ENCODE measurements around the gene SNX8. TPM values are rescaled to one million over a fixed set of nuclear protein-coding genes. Genes with fewer than 3 reads are reported as not detected.

Gene SNX8
- total and polyA plus RNA-seq, 2 of the 13 experiments (the other 11 are each of a cell fraction or from before 2014, with no cell fraction given): 20.6 to 45.2 TPM

- TF ChIP-seq GMEB2 (CRISPR knock-in tag; IDR thresholded peaks at IDR 0.05; ENCODE audit: low read depth) (no peak), ARNT2 (CRISPR knock-in tag; IDR thresholded peaks at IDR 0.05; ENCODE audit: low read depth) (no peak), ZKSCAN8 (CRISPR knock-in tag; IDR thresholded peaks at IDR 0.05; ENCODE audit: borderline replicate concordance) (no peak), TOPORS (CRISPR knock-in tag; IDR thresholded peaks at IDR 0.05) (0 out of 2 replicates have a peak, but pooled peaks have one; percentile 44), CTCF (CRISPR knock-in tag; IDR thresholded peaks at IDR 0.05) (peak; percentile 50), ARHGAP35 (CRISPR knock-in tag; IDR thresholded peaks at IDR 0.05; ENCODE audit: borderline replicate concordance) (no peak), AHR (CRISPR knock-in tag; IDR thresholded peaks at IDR 0.05) (no peak), MYNN (CRISPR knock-in tag; IDR thresholded peaks at IDR 0.05; ENCODE audit: low read depth) (no peak), ATF7 (IDR thresholded peaks at IDR 0.05) (no peak), ATF7 (CRISPR knock-in tag; IDR thresholded peaks at IDR 0.05) (no peak), ZNF329 (CRISPR knock-in tag; IDR thresholded peaks at IDR 0.05; ENCODE audit: low read depth) (no peak), NFIB (CRISPR knock-in tag; IDR thresholded peaks at IDR 0.05; ENCODE audit: borderline replicate concordance) (no peak), NFIC (IDR thresholded peaks at IDR 0.05; ENCODE audit: low read length) (no peak), HNF4A (CRISPR knock-in tag; IDR thresholded peaks at IDR 0.05) (peak; percentile 65), FOXJ3 (CRISPR knock-in tag; IDR thresholded peaks at IDR 0.05; ENCODE audit: borderline replicate concordance) (no peak)
- TF ChIP-seq, protein P1, sequence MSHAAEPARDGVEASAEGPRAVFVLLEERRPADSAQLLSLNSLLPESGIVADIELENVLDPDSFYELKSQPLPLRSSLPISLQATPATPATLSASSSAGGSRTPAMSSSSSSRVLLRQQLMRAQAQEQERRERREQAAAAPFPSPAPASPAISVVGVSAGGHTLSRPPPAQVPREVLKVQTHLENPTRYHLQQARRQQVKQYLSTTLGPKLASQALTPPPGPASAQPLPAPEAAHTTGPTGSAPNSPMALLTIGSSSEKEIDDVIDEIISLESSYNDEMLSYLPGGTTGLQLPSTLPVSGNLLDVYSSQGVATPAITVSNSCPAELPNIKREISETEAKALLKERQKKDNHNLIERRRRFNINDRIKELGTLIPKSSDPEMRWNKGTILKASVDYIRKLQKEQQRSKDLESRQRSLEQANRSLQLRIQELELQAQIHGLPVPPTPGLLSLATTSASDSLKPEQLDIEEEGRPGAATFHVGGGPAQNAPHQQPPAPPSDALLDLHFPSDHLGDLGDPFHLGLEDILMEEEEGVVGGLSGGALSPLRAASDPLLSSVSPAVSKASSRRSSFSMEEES (CRISPR knock-in tag; IDR thresholded peaks at IDR 0.05): peak; percentile 61; the same call in 1 of the 2 replicates
- TF ChIP-seq, protein P2, sequence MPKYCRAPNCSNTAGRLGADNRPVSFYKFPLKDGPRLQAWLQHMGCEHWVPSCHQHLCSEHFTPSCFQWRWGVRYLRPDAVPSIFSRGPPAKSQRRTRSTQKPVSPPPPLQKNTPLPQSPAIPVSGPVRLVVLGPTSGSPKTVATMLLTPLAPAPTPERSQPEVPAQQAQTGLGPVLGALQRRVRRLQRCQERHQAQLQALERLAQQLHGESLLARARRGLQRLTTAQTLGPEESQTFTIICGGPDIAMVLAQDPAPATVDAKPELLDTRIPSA (CRISPR knock-in tag; IDR thresholded peaks at IDR 0.05; ENCODE audit: borderline replicate concordance): no peak
- TF ChIP-seq, protein P3, sequence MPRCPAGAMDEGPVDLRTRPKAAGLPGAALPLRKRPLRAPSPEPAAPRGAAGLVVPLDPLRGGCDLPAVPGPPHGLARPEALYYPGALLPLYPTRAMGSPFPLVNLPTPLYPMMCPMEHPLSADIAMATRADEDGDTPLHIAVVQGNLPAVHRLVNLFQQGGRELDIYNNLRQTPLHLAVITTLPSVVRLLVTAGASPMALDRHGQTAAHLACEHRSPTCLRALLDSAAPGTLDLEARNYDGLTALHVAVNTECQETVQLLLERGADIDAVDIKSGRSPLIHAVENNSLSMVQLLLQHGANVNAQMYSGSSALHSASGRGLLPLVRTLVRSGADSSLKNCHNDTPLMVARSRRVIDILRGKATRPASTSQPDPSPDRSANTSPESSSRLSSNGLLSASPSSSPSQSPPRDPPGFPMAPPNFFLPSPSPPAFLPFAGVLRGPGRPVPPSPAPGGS (CRISPR knock-in tag; IDR thresholded peaks at IDR 0.05): no peak
- TF ChIP-seq, protein P4, sequence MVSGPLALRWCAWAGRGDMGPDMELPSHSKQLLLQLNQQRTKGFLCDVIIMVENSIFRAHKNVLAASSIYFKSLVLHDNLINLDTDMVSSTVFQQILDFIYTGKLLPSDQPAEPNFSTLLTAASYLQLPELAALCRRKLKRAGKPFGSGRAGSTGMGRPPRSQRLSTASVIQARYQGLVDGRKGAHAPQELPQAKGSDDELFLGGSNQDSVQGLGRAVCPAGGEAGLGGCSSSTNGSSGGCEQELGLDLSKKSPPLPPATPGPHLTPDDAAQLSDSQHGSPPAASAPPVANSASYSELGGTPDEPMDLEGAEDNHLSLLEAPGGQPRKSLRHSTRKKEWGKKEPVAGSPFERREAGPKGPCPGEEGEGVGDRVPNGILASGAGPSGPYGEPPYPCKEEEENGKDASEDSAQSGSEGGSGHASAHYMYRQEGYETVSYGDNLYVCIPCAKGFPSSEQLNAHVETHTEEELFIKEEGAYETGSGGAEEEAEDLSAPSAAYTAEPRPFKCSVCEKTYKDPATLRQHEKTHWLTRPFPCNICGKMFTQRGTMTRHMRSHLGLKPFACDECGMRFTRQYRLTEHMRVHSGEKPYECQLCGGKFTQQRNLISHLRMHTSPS (CRISPR knock-in tag; IDR thresholded peaks at IDR 0.05; ENCODE audit: low read depth): no peak
Observed at GRCh38 chr7:2314209-2314955, at the start of gene SNX8 (continued).

Measured in HepG2 (cell line).